GM18909 (cell line): ENCODE results near the gene TMTC1.

Experiments used
- ATAC-seq: cut with Tn5 transposase; IDR thresholded peaks from one replicate; pipeline ENCODE4 v1.9.1; 2021; ENCODE audit warnings: mild to moderate bottlenecking; ENCODE audit not compliant: unreplicated experiment, poor library complexity

TMTC1 gene

GRCh38 chr12:29508949-29509348 is 274.8 kb downstream of the TMTC1 start:
- no peak for ATAC-seq

- ATAC-seq, result no peak
Measured at GRCh38 chr12:29505122-29505521, 278.6 kb downstream of the TMTC1 start.

DNA sequence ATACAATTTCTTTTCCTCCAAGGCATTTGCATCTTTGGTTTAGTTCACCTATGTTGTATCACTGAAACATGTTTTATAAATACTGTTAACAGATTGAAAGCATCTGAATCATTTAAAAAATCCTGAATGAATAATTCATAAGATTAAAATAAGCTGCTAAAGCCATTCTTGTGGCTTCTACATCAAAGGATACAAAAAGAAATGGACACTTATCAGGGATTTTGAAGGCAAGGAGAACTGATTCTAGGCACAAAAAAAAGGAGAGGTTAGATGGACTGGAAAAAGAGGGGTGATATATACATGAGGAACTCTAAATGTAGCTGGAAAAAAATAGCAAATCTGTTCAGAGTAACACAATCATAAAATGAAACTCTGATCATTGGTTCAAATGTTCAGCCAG is 280.5 kb downstream of the TMTC1 start:
- ATAC-seq, result no peak

DNA sequence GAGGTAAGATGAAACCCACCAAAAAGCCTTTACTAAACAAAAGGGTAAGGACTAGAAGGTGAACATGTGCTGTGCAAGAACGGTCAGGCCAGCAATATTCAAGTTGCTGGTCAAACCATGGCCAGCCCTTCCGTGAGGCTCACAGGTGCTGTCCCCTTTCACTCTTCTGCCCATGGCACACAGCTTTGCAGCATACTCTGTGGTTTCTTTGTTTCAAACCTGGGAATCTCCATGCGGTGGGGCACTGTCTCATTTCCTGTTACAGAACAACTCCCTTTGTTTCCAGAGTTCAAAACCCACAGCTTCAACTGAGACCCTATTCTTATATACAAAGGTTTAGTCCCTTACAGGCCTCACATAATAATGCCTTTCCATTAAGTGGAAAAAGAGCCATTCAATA is 284.5 kb downstream of the TMTC1 start:
- no peak for ATAC-seq

GRCh38 chr12:29497588-29497987 is 286.2 kb downstream of the TMTC1 start, which contains the start of gene OVCH1:
OVCH1 (minus strand) TSS chr12:29497686; CDS start chr12:29497686, 0 bp downstream.
- no peak for ATAC-seq

DNA sequence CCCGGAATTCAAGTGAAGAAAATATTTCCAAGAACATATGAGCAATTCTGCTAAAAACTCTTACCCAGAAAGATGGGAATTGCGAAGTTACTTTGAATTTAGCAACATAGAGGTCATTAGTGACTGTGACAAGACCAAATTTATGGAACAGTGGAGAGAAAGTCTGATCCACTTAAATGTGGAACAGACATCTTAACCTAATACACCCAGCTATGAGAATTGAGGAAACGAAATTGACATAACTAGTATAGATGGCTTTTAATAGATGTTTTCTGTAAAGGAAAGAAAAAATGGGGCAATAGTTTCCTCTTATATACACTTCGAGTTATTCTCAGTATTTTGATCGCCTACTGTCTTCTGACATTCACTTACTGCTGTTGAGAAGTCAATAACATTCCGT is 290.9 kb downstream of the TMTC1 start:
- no peak for ATAC-seq

GRCh38 chr12:29486972-29487371 is 296.8 kb downstream of the TMTC1 start:
- ATAC-seq, result no peak

GRCh38 chr12:29463198-29463597 is 320.5 kb downstream of the TMTC1 start:
- ATAC-seq, result no peak

GRCh38 chr12:29460082-29460481 is 323.7 kb downstream of the TMTC1 start:
- no peak for ATAC-seq

- no peak for ATAC-seq
Measured at GRCh38 chr12:29455087-29455486, 328.7 kb downstream of the TMTC1 start.

DNA sequence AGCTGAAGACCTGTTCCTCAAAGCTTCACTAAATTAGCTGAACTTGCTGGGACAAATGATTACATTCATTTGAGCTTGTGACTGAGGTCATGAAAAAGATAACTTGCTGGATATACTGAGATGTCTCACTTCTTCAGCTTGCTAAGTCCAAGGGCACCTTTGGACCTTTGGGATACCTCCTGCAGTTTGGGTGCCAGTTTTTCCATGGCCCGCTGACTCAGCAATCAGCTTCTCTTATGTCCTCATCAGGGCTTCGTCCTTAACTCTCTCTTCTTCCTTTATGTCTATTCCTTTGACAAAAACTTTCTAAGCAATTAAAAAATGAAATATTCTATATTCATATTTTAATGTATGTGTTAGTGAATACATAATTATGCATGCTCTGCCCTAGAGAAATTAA is 331.9 kb downstream of the TMTC1 start:
- ATAC-seq, result no peak
